Left lung (tissue), 10 donors: Measurements from ENCODE around the gene HOXB1. TPM values are rescaled to one million over a fixed set of nuclear protein-coding genes. Genes with fewer than 3 reads are reported as not detected.

ENCODE experiments used
- ATAC-seq: fragments of 200-7000 bp; cut with Tn5 transposase; one replicate; pipeline ENCODE4 v1.9.1; 2020; ENCODE audit warnings: moderate library complexity
- DNase-seq, 4 donors: peaks; one replicate each; pipeline ENCODE4 v3.0.0-alpha.2; 2013 to 2020
- H3K27ac ChIP-seq, 2 donors: fragments of 200-600 bp; sonication (generic) in 1 of 2; one replicate each; pipeline versions ENCODE4 v1.5.0 to v1.8.0; 2020 to 2021
- H3K27me3 ChIP-seq, 2 donors: fragments of 200-600 bp; sonication (generic) in 1 of 2; one replicate each; pipeline versions ENCODE4 v1.5.0 to v1.8.0; 2020 to 2021
- H3K36me3 ChIP-seq, 2 donors: fragments of 200-600 bp; sonication (generic) in 1 of 2; one replicate each; pipeline versions ENCODE4 v1.5.0 to v1.8.0; 2020 to 2021
- H3K4me1 ChIP-seq, 2 donors: fragments of 200-600 bp; one replicate each; pipeline ENCODE4 v1.8.0; 2021
- H3K4me3 ChIP-seq, 2 donors: fragments of 200-600 bp; sonication (generic) in 1 of 2; one replicate each; pipeline versions ENCODE4 v1.5.0 to v1.8.0; 2020 to 2021; ENCODE audit warnings: mild to moderate bottlenecking in 1 of 2
- H3K9me3 ChIP-seq, 2 donors: fragments of 200-600 bp; sonication (generic) in 1 of 2; one replicate each; pipeline versions ENCODE4 v1.5.0 to v1.8.0; 2020 to 2021
- CTCF ChIP-seq, 2 donors: fragments of 200-600 bp; sonication (generic) in 1 of 2; IDR thresholded peaks; one replicate each; pipeline versions ENCODE4 v1.5.0 to v1.8.0; 2021; ENCODE audit warnings: antibody characterized with exemption in 2 of 2
- intact Hi-C, 2 donors: fragments of 100-400 bp; cut with DNase I; formaldehyde crosslinking; loops; one replicate each; pipeline versions ENCODE4 v1.11.2 to v1.14.2; 2022
- polyA plus RNA-seq, 6 donors: library from polyadenylated mRNA; unstranded; fragments of 120-200 nt; gene quantifications; one replicate each; pipeline ENCODE4 v1.2.1, GENCODE V29; 2013; ENCODE audit not compliant: insufficient read length in 6 of 6
- total RNA-seq, 2 donors: library from RNA; stranded (reverse); fragmentation: NEBNext Ultra II Directional; extraction: Animal tissue kit (Norgen Biotek cat#: 25700); gene quantifications; one replicate each; pipeline ENCODE4 v1.2.1, GENCODE V29; 2021
- donor health status: DM: no; HTN: yes; CAD: no.
- donor health status: DM: no; HTN: no; CAD: no.

The HOXB1 gene
- total and polyA plus RNA-seq, 8 donors = 0.09 to 0.39 (median 0.10) TPM; not detected in 3

DNA sequence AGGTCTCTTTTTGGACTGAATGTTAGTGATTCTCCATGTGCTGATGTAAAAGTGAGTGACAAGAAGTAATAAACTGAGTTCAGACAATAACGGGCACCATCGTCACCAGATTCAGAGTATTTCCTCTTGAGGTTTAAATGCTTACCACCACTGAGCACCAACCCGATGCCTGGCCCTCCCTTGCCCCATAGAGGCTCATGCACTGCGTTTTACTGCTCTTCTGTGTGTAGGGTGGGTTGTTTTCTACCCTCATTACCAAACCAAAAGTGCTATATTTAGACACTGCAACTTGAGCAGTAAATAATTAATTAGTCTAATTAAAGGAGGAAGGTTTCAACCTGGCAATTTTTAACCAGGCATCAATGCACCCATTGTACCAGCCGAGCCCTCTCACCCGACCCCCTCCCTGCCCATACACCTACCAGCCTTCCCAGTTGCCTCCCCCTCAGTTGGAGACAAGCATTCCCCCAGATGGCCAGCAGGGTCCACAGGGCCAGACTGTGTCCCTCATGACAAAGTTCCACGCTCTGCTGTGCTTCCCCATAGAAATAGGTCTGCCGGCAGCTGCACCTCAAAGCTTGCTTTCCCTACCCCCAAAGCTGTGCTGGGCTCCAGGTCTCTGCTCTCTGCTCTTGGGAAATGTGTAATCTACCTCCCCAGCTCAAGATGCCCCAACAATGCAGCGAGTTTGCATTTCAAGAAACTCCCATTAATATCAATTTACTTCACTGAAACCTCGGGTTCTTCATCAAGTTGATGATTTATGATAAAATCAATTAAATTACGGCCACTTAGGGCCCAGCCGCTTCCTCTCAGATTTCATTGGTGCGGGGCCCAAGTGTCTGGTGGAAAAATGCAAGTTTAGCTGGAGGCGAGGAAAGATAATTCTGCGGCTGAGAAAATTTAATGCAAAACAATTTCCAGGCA, 31.3 kb upstream of the HOXB1 start:
- Histone ChIP-seq H3K4me1 (peaks cover 3 to 7% of the 10 kb centered on the region in 2 donors), H3K27me3 (peaks cover 15 to 90% of the 10 kb centered on the region in 2 donors), H3K36me3 (no peaks in the 10 kb centered on the region), H3K9me3 (no peaks in the 10 kb centered on the region), H3K27ac (peak overlapping the region in 1 of 2 donors; percentile 67), H3K4me3 (no peak overlapping the region)
- DNase-seq (no peak), ATAC-seq (no peak)
- no peak for TF ChIP-seq CTCF (IDR thresholded peaks at IDR 0.05)
- intact Hi-C loops = no loop called here

- no peaks in the 10 kb centered on the region for H3K36me3 ChIP-seq
- no peak for TF ChIP-seq CTCF (IDR thresholded peaks at IDR 0.05)
- intact Hi-C loops = no loop called here
- peaks cover 16 to 90% of the 10 kb centered on the region in 2 donors for H3K27me3 ChIP-seq
- peak; percentile 31 for ATAC-seq
- no peaks in the 10 kb centered on the region for H3K4me1 ChIP-seq
- peak in 2 of 4 donors; percentile 27 to 87 for DNase-seq
- no peaks in the 10 kb centered on the region for H3K9me3 ChIP-seq
- peak overlapping the region; percentile 18 to 82 for H3K27ac ChIP-seq
- no peak overlapping the region for H3K4me3 ChIP-seq
These were observed 29.3 kb upstream of the HOXB1 start for GRCh38 chr17:48559840-48560817.

GRCh38 chr17:48559122-48559839, 28.5 kb upstream of the HOXB1 start:
- intact Hi-C loops = no loop called here
- TF ChIP-seq CTCF (IDR thresholded peaks at IDR 0.05) = no peak
- H3K27ac ChIP-seq = peak overlapping the region; percentile 18 to 82

GRCh38 chr17:48558831-48559121, 28.0 kb upstream of the HOXB1 start:
- H3K27me3 ChIP-seq = peaks cover 15 to 90% of the 10 kb centered on the region in 2 donors
- no peak for ATAC-seq
- TF ChIP-seq CTCF (IDR thresholded peaks at IDR 0.05) = no peak
- no peak for DNase-seq
- H3K36me3 ChIP-seq = no peaks in the 10 kb centered on the region
- H3K27ac ChIP-seq = peak overlapping the region in 1 of 2 donors; percentile 82
- intact Hi-C loops = no loop called here
- H3K4me1 ChIP-seq = no peaks in the 10 kb centered on the region
- H3K4me3 ChIP-seq = no peak overlapping the region
- H3K9me3 ChIP-seq = no peaks in the 10 kb centered on the region

More at GRCh38 chr17:48559122-48559839, 28.5 kb upstream of the HOXB1 start:
- Histone ChIP-seq H3K4me3 (no peak overlapping the region), H3K36me3 (no peaks in the 10 kb centered on the region), H3K27me3 (peaks cover 19 to 90% of the 10 kb centered on the region in 2 donors), H3K4me1 (no peaks in the 10 kb centered on the region), H3K9me3 (no peaks in the 10 kb centered on the region)
- peak in 1 of 4 donors; percentile 13 for DNase-seq
- no peak for ATAC-seq
